Activated naive CD4-positive, alpha-beta T cell treated with anti-CD3 and anti-CD28 coated beads, Interleukin-2, amount 50 U/mL, for 16 hours (primary cell): ENCODE data around the gene THAP4.

ENCODE experiments used
- DNase-seq: peaks from one replicate; pipeline ENCODE4 v3.0.0-alpha.2; 2020

Gene THAP4

GRCh38 chr2:241561832-241562231, 75.1 kb downstream of the THAP4 start:
- DNase-seq = no peak

GRCh38 chr2:241560883-241561474, 76.0 kb downstream of the THAP4 start:
- DNase-seq = no peak

GRCh38 chr2:241560162-241560882, 76.6 kb downstream of the THAP4 start:
- DNase-seq = no peak

DNA sequence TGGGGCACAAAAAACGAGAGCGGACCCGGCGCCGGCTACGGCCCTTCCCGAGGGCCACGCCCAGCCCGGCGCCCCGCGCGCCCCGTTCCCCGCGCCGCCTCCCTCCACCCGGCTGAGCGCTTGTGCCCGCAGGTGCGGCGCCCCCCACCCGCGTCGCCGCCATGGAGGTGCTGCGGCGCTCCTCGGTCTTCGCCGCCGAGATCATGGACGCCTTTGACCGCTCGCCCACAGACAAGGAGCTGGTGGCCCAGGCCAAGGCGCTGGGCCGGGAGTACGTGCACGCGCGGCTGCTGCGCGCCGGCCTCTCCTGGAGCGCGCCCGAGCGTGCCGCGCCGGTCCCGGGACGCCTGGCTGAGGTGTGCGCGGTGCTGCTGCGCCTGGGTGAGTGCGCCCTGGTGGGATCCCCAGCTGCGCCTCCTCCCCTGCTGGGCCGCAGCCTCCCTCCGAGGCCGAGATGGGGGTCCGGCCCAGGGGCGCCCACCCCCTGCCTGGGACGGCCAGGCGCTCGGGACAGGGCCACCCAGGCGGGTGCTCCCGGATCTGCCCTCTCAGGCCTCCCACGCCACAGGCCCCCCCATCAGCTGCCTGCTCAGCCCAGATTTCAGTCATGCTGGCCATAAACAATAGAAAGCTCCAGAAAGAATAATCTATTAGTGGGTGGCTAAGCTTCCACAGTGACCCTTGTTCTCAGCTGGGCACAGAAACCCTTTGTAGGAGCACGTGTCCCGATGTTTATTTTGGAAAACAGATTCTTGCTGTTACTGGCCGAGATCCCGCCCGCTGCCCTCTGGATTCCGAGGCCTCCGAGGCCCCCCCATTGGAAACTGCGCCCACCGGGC, 77.4 kb downstream of the THAP4 start:
- DNase-seq = no peak

GRCh38 chr2:241558532-241559322, 78.2 kb downstream of the THAP4 start, which contains the start of gene BOK:
Gene BOK, plus strand, starts transcription at chr2:241558745. Its CDS starts 739 bp downstream, at chr2:241559484.
- DNase-seq = no peak

DNA sequence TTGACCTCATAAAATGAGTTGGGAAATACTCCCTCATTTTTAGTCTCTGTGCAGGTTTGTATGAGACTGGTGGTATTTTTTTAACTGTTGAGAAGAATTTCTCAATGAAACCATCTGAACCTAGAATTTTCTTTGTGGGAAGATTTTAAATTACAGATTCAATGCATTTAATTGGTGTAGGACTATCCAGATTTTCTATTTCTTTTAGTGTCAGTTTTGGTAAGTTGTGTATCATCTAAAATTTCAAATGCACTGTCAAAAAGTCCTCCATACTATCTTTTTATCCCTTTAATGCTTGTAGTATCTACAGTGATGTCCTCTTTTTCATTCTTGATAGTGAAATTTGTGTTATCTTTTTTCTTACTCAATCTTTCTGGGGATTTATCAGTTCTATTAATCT, 80.2 kb downstream of the THAP4 start:
- no peak for DNase-seq

DNA sequence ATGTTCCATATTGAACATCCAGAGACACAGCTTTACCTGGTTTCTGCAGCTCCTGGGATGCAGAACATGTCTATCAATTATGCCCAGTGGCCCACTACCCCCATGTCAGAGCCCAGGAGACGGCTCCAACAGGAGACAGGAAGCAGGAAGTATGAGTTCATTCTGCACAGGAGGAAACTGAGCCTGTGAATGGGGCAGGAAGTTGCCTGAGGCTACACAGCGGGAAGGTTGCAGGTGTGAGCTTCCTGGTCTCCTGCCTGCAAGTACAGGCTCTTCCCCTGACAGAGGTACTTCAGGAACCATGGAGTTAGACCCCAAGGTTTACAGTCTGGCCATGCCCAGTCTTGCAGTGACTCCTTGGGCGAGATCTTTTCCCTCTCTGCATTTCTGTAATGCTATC, 81.2 kb downstream of the THAP4 start:
- no peak for DNase-seq

DNA sequence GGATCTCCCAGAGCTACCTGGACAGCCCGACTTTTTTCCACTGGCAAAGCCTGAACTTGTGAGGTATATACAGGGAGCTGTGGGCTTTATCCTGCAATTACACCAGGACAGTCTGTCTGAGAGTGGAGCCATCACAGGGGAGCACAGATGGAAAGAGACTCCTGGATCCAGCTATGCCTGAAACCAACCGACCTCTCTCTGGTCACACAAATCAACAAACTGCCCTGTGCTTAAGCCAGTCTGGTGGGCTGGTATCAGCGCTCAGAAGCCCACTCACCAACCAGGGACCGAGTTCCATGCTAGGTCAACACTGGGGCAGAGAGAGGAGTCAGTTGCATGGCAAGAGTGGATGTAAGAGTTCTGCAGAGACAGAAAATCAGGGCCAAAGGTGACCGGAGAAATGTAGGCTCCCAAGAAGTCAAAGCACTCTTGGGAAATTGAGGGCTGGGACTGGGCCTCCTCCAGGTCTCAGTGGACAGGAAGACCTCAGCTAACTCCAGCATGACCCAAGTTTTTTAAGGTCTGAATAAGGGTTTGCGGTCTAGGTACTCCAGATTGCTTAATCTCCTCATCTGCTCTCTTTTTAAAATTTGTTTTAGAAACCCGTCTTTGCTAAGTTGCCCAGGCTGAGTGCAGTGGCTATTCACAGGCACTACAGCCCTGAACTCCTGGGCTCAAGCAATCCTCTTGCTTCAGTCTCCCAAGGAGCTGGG, 82.2 kb downstream of the THAP4 start:
- DNase-seq = no peak

GRCh38 chr2:241553981-241554380, 83.0 kb downstream of the THAP4 start:
- DNase-seq = no peak

DNA sequence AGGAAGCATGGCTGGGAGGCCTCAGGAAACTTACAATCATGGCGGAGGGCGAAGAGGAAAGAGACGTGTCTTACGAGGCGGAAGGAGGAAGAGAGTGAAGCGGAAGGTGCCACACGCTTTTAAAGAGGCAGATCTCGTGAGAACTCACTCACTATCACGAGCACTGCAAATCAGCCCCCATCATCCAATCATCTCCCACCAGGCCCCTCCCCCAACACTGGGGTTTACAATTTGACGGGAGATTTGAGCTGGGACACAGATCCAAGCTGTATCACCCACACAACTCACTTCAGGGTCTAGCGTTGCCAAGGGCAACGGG, 83.5 kb downstream of the THAP4 start:
- no peak for DNase-seq

- no peak for DNase-seq
Measured at GRCh38 chr2:241551998-241552737, 84.8 kb downstream of the THAP4 start.

GRCh38 chr2:241551599-241551997, 85.4 kb downstream of the THAP4 start:
- no peak for DNase-seq

- DNase-seq = no peak
Measured at GRCh38 chr2:241550616-241551580, 86.1 kb downstream of the THAP4 start.

- DNase-seq = no peak
Measured at GRCh38 chr2:241548451-241548835, 88.5 kb downstream of the THAP4 start.

- DNase-seq = no peak
Measured at GRCh38 chr2:241547781-241548450, 89.0 kb downstream of the THAP4 start.

GRCh38 chr2:241546771-241547498, 90.0 kb downstream of the THAP4 start:
- no peak for DNase-seq

DNA sequence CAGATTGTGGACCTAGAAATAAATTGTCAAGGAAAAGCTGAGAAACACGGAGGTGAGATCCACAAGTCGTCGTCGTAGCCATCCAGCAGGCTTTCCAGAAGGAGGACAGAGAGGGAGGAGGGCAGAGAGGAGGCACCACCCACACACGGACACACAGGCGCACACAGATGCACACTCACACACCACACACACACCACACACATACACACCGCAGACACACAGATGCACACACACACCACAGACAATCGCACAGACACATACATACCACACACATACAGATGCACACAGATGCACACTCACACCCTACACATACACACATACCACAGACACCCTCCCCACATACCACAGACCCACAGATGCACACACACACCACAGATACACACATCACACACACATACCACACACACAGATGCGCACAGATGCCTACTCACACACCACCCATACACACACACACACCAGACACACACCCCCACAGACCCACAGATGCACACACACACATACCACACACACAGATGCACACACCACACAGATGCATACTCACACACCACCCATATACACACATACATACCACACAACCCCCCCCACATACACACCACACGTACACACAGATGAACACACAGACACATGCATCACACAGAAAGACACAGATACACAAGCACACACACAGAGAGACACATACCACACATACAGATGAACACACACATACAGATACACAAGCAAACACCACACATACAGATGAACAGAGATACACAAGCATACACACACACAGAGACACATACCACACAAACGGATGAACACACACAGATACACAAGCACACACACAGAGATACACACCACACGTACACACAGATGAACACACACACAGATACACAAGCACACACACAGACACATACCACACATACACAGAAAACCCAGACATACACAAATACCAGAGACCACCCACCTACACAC, 91.2 kb downstream of the THAP4 start:
- no peak for DNase-seq

DNA sequence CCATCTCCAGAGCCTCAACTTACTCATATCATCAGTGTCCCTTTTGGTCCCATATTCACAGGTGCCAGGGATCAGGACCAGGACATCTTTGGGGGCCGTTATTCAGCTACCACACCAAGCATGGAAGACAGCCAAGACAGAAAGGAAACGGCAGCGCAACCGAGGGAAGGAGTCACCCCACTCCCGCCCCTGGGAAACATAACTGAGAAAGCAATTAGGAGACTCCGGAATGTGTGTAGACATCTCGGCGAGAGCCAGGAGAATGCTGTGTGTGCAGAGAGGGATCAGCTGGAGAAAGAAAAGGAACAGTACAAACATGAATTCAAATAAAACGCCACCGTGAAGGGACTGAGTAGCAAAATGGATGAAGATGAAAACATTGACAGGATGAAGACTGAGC, 91.9 kb downstream of the THAP4 start:
- no peak for DNase-seq
